Hepatocyte (in vitro differentiated cells): ENCODE data around the gene FBXO10. TPM values are rescaled to one million over a fixed set of nuclear protein-coding genes. Genes with fewer than 3 reads are reported as not detected.
A peak's percentile ranks its signal among the peaks of the same experiment; 100 is the strongest.

Experiments
- DNase-seq: peaks from one replicate; pipeline ENCODE4 v3.0.0-alpha.2; 2016; ENCODE audit warnings: low spot score
- H2AFZ ChIP-seq: fragments of 200-600 bp; sonication (generic); 2 replicates; pipeline ENCODE4 v1.6.0; 2016; ENCODE audit warnings: antibody characterized with exemption, mild to moderate bottlenecking
- H3K27ac ChIP-seq: fragments of 200-600 bp; sonication (generic); 2 replicates; pipeline ENCODE4 v1.5.1; 2016; ENCODE audit warnings: mild to moderate bottlenecking
- H3K27me3 ChIP-seq: fragments of 200-600 bp; sonication (generic); 2 replicates; pipeline ENCODE4 v1.6.1; 2016
- H3K36me3 ChIP-seq: fragments of 200-600 bp; sonication (generic); replicated peaks from 2 replicates; pipeline ENCODE4 v1.5.1; 2016; ENCODE audit warnings: low read depth; ENCODE audit not compliant: insufficient read depth
- H3K4me1 ChIP-seq: fragments of 200-600 bp; sonication (generic); 2 replicates; pipeline ENCODE4 v1.5.1; 2016; ENCODE audit warnings: mild to moderate bottlenecking, moderate library complexity; ENCODE audit not compliant: insufficient read depth
- H3K4me2 ChIP-seq: fragments of 200-600 bp; sonication (generic); 2 replicates; pipeline ENCODE4 v1.6.0; 2016
- H3K4me3 ChIP-seq: fragments of 200-600 bp; sonication (generic); 2 replicates; pipeline ENCODE4 v1.5.1; 2016; ENCODE audit warnings: mild to moderate bottlenecking
- H3K79me2 ChIP-seq: fragments of 200-600 bp; sonication (generic); 2 replicates; pipeline ENCODE4 v1.6.0; 2017; ENCODE audit warnings: mild to moderate bottlenecking
- H3K9me2 ChIP-seq: fragments of 200-600 bp; sonication (generic); replicated peaks from 2 replicates; pipeline ENCODE4 v1.6.0; 2017; ENCODE audit warnings: mild to moderate bottlenecking; ENCODE audit not compliant: insufficient read depth
- H3K9me3 ChIP-seq: fragments of 200-600 bp; sonication (generic); 2 replicates; pipeline ENCODE4 v1.5.1; 2016; ENCODE audit warnings: low read depth, mild to moderate bottlenecking
- H4K20me1 ChIP-seq: fragments of 200-600 bp; sonication (generic); 2 replicates; pipeline ENCODE4 v1.6.0; 2016; ENCODE audit warnings: mild to moderate bottlenecking; ENCODE audit not compliant: insufficient read depth, poor library complexity, severe bottlenecking
- CTCF ChIP-seq: fragments of 200-600 bp; sonication (generic); IDR thresholded peaks from 2 replicates; pipeline ENCODE4 v1.5.1; 2016; ENCODE audit warnings: antibody characterized with exemption, mild to moderate bottlenecking; ENCODE audit not compliant: poor library complexity
- EZH2 ChIP-seq: fragments of 200-600 bp; sonication (generic); IDR thresholded peaks from 2 replicates; pipeline ENCODE4 v1.6.1; 2016; ENCODE audit warnings: antibody characterized with exemption, mild to moderate bottlenecking, borderline replicate concordance
- EZH2phosphoT487 ChIP-seq: fragments of 200-600 bp; sonication (generic); IDR thresholded peaks from one replicate; pipeline ENCODE4 v1.6.1; 2018; ENCODE audit warnings: antibody characterized with exemption, mild to moderate bottlenecking, low read depth, moderate library complexity; ENCODE audit not compliant: unreplicated experiment, severe bottlenecking
- WGBS: methylation state at CpG from one replicate; pipeline ENCODE4 v1.1.6; 2016; ENCODE audit warnings: low lambda C conversion rate; ENCODE audit errors: missing lambda C conversion rate; 5-methylcytosine and 5-hydroxymethylcytosine counted together
- polyA plus RNA-seq: library from polyadenylated mRNA; unstranded; fragments of >200 nt; fragmentation: Nextera tagmentation; extraction: Ambion mirVana; gene quantifications from 2 replicates; pipeline ENCODE4 v1.2.1, GENCODE V29; 2016
- total RNA-seq: library from RNA; depleted of rRNA; stranded (reverse); fragments of >200 nt; gene quantifications from 2 replicates; pipeline ENCODE4 v1.2.3, GENCODE V29; 2014

FBXO10 gene
- total and polyA plus RNA-seq, 2 experiments from 2014 or later = 7.4 to 12.5 TPM

- no peaks in the 10 kb centered on the region for H3K79me2 ChIP-seq
- H3K27ac ChIP-seq = peak overlapping the region; percentile 62
- TF ChIP-seq EZH2phosphoT487 (no peak), EZH2 (no peak), CTCF (no peak)
- no peaks in the 10 kb centered on the region for H3K9me3 ChIP-seq
- no peak overlapping the region for H3K4me2 ChIP-seq
- H3K27me3 ChIP-seq = no peaks in the 10 kb centered on the region
- H2AFZ ChIP-seq = no peak overlapping the region
- H3K9me2 ChIP-seq = no peaks in the 10 kb centered on the region
- no peak for DNase-seq
- no peaks in the 10 kb centered on the region for H4K20me1 ChIP-seq
- no peaks in the 10 kb centered on the region for H3K4me1 ChIP-seq
- no peaks in the 10 kb centered on the region for H3K36me3 ChIP-seq
- H3K4me3 ChIP-seq = no peak overlapping the region
- 96% methylated on average over 3 of the region's 3 CpGs for WGBS
Measured at GRCh38 chr9:37508834-37509206, 67.4 kb downstream of the FBXO10 start.

GRCh38 chr9:37508135-37508833 is 67.9 kb downstream of the FBXO10 start:
- no peak overlapping the region for H3K4me2 ChIP-seq
- DNase-seq = peak; percentile 36
- no peaks in the 10 kb centered on the region for H3K79me2 ChIP-seq
- H2AFZ ChIP-seq = no peak overlapping the region
- no peaks in the 10 kb centered on the region for H3K36me3 ChIP-seq
- no peaks in the 10 kb centered on the region for H3K27me3 ChIP-seq
- H3K9me3 ChIP-seq = no peaks in the 10 kb centered on the region
- peak overlapping the region; percentile 62 for H3K27ac ChIP-seq
- no peaks in the 10 kb centered on the region for H3K9me2 ChIP-seq
- 90% methylated on average over 5 of the region's 5 CpGs for WGBS
- no peak for TF ChIP-seq CTCF
- no peak for TF ChIP-seq EZH2
- H4K20me1 ChIP-seq = no peaks in the 10 kb centered on the region
- no peaks in the 10 kb centered on the region for H3K4me1 ChIP-seq
- H3K4me3 ChIP-seq = no peak overlapping the region

GRCh38 chr9:37507566-37508134 is 68.5 kb downstream of the FBXO10 start:
- WGBS = 93% methylated on average over 11 of the region's 11 CpGs
- H3K27me3 ChIP-seq = no peaks in the 10 kb centered on the region
- H4K20me1 ChIP-seq = no peaks in the 10 kb centered on the region
- TF ChIP-seq EZH2 (no peak), EZH2phosphoT487 (no peak), CTCF (no peak)
- H3K4me1 ChIP-seq = no peaks in the 10 kb centered on the region
- H3K4me2 ChIP-seq = no peak overlapping the region
- no peaks in the 10 kb centered on the region for H3K36me3 ChIP-seq
- H3K9me2 ChIP-seq = no peaks in the 10 kb centered on the region
- H3K9me3 ChIP-seq = no peaks in the 10 kb centered on the region
- no peak overlapping the region for H3K4me3 ChIP-seq
- H3K79me2 ChIP-seq = no peaks in the 10 kb centered on the region
- no peak overlapping the region for H2AFZ ChIP-seq
- DNase-seq = no peak
- H3K27ac ChIP-seq = no peak overlapping the region
